GM21360 (cell line): ENCODE results near the gene EVX2.

Source experiments
- ATAC-seq: cut with Tn5 transposase; IDR thresholded peaks from one replicate; pipeline ENCODE4 v1.9.1; 2021; ENCODE audit warnings: mild to moderate bottlenecking, moderate library complexity; ENCODE audit not compliant: unreplicated experiment

Gene EVX2

GRCh38 chr2:176082824-176083751 is 674 bp downstream of the EVX2 start:
- no peak for ATAC-seq

- no peak for ATAC-seq
Observed at GRCh38 chr2:176082525-176082823, 1.3 kb downstream of the EVX2 start.

- no peak for ATAC-seq
Observed at GRCh38 chr2:176081837-176082524, 1.8 kb downstream of the EVX2 start.

GRCh38 chr2:176081376-176081836 is 2.4 kb downstream of the EVX2 start:
- no peak for ATAC-seq

- no peak for ATAC-seq
Observed at GRCh38 chr2:176080540-176081375, 3.0 kb downstream of the EVX2 start.

- ATAC-seq = peak; percentile 48
Observed at GRCh38 chr2:176079831-176080539, 3.8 kb downstream of the EVX2 start.

- ATAC-seq = no peak
Observed at GRCh38 chr2:176079285-176079830, 4.4 kb downstream of the EVX2 start.

- no peak for ATAC-seq
Observed at GRCh38 chr2:176078541-176079284, 5.0 kb downstream of the EVX2 start.

GRCh38 chr2:176076796-176077195 is 7.0 kb downstream of the EVX2 start:
- no peak for ATAC-seq

GRCh38 chr2:176076063-176076462 is 7.7 kb downstream of the EVX2 start:
- ATAC-seq = no peak

GRCh38 chr2:176075481-176075880 is 8.3 kb downstream of the EVX2 start:
- ATAC-seq = no peak

GRCh38 chr2:176074919-176075425 is 8.8 kb downstream of the EVX2 start:
- ATAC-seq = no peak

- no peak for ATAC-seq
Observed at GRCh38 chr2:176072951-176073904, 10.5 kb downstream of the EVX2 start.

GRCh38 chr2:176072292-176072669 is 11.5 kb downstream of the EVX2 start:
- ATAC-seq = no peak

GRCh38 chr2:176071330-176072291 is 12.2 kb downstream of the EVX2 start:
- ATAC-seq = no peak

- no peak for ATAC-seq
Observed at GRCh38 chr2:176068419-176068832, 15.3 kb downstream of the EVX2 start.
